SK-MEL-5 (cell line): Measurements from ENCODE around the gene RNF217. TPM values are rescaled to one million over a fixed set of nuclear protein-coding genes. Genes with fewer than 3 reads are reported as not detected.
"Not testable (repeated sequence)": the region's sequence is repeated elsewhere in the genome, so short reads cannot be mapped to it uniquely, and the experiment has no call there.

Experiments used
- DNase-seq: peaks from one replicate; pipeline ENCODE4 v3.0.0-alpha.2; 2016; ENCODE audit warnings: low read depth, low spot score
- in situ Hi-C: cut with HindIII; loops from 2 replicates; pipeline ENCODE4 v1.10.0; 2016; ENCODE audit warnings: low sequenced_read_pairs, high pct_unique_total_duplicates, low pct_unique_long_range_greater_than_20kb
- total RNA-seq: library from RNA; depleted of rRNA; stranded (reverse); fragments of >200 nt; shearing (Covaris generic); gene quantifications from 2 replicates; pipeline ENCODE4 v1.2.3, GENCODE V29; 2014; rRNA removed

Gene RNF217
- total RNA-seq, 1 experiment from 2014 or later = 11.0 TPM

- in situ Hi-C loops = no loop called here
- DNase-seq = no peak
These were observed 160.8 kb downstream of the RNF217 start for GRCh38 chr6:125123051-125123450.

DNA sequence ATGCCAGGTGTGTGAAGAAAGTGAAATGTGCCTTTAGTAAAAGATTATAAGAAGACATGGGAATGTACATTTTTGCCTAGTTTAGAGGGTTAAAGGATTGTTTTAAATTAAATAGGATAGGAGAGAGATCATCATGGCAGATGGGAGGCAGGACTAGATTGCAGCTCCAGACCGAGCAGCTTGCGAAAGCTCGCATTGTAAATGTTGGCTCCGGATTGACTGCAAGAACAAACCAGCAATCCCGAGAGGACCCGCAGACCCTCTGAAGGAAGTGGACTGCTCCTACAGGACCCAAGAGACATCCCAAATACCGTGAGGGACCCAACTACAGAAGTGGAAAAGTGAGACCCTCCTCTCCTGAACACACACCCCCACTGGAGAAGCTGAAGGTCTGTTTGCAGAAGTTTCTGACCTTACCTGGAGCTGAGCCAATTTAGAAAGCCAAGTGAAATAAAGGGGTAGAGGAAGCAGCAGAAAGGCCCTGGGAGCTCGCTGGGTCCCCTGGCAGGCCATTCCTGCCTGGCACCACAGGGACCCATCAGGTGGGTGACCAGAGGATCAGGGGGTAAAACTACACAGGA is 161.3 kb downstream of the RNF217 start:
- no peak for DNase-seq
- in situ Hi-C loops = no loop called here

DNA sequence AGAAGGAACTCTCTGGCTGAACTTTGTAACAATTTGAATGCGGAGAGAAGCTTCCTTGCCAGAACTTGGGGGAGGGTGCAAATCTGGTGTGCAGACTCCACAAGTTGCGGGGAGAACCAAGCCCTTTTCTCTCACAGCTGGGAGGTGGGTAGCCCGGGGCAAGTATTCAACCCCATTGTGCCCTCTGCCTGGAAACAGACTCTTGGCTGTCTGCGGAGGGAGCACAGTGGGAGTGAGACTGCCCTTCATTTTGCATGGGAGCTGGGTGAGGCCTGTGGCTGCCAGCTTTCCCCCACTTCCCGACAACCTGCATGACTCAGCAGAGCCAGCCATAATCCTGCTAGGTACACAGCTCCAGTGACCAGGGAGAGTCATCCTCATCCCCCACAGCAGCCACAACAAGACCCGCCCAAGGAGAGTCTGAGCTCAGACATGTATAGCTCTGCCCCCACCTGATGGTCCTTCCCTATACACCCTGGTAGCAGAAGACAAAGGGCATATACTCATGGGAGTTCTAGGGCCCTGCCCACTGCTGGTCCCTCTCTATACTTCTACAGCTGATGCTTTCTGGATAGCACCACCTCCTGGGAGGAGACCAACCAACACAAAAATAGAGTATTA is 161.9 kb downstream of the RNF217 start:
- in situ Hi-C loops = no loop called here
- no peak for DNase-seq

GRCh38 chr6:125125856-125126255 is 163.6 kb downstream of the RNF217 start:
- DNase-seq, in situ Hi-C loops: not testable (repeated sequence)

- in situ Hi-C loops = no loop called here
- DNase-seq = no peak
These were observed 167.1 kb downstream of the RNF217 start for GRCh38 chr6:125129354-125129753.

DNA sequence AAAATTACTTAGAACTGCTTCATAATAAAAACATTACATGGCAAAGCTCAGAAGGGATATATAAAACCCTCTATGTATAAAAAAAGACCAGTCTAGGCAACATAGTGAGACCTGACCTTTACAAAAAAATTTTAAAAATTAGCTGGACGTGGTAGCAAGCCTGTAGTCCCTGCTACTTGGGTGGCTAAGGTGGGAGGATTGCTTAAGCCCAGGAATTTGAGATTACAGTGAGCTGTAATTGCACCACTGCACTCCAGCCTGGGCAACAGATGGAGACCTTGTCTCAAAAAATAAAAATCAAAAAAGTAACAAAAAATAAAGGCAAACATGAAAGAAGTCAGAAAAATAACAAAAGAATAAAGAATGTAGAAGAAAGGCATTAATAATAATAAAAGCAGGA is 169.8 kb downstream of the RNF217 start:
- in situ Hi-C loops = no loop called here
- DNase-seq = no peak

- in situ Hi-C loops = no loop called here
- no peak for DNase-seq
These were observed 174.1 kb downstream of the RNF217 start for GRCh38 chr6:125136378-125136777.

GRCh38 chr6:125138083-125138482 is 175.8 kb downstream of the RNF217 start:
- in situ Hi-C loops = no loop called here

DNA sequence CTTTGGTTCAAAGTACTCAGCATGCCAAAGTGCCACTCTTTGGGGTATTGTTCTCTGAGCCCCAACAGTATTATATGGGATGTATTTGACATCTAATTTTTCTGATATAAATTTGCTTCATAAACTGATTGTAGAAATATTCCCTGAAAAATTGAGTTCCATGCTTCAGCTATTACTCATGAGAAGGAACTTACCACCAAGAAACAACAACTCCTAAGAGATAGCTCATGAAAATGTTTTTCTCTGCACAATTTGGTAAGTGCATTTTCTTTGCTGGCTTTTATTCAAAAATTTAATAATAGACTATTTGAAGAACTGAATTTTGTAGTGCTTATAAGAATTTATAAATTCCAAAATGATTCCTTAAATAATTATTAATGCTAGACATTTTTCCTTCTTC is 178.6 kb downstream of the RNF217 start:
- in situ Hi-C loops = no loop called here
- no peak for DNase-seq

More at GRCh38 chr6:125138083-125138482, 175.8 kb downstream of the RNF217 start:
- no peak for DNase-seq

Other genes with a start within 250 kb of the RNF217 start
- 53.6 and 54.5 TPM in 2 replicates for gene TPD52L1, start 191.3 kb downstream of the RNF217 start, total RNA-seq